ENCODE results near the gene FAM227B. TPM values are rescaled to one million over a fixed set of nuclear protein-coding genes. Genes with fewer than 3 reads are reported as not detected.

FAM227B gene
- total RNA-seq, 1 donor from 2014 or later, result 4.5 TPM

GRCh38 chr15:49313650-49314049, 307.0 kb downstream of the FAM227B start:
- CTCF ChIA-PET, result no interaction called here
- intact Hi-C loops (cut with micrococcal nuclease), result no loop called here
- Mint-ChIP-seq H3K27ac (no peak overlapping the region), H3K4me1 (peaks cover 3% of the 10 kb centered on the region), H3K4me3 (no peak overlapping the region), H3K27me3 (no peaks in the 10 kb centered on the region), H3K36me3 (ENCODE audit: low read depth) (peaks cover 41% of the 10 kb centered on the region), H3K9me3 (peaks cover 8% of the 10 kb centered on the region)
- ATAC-seq (ENCODE audit: low read depth) (no peak), DNase-seq (no peak)
- no peak for TF ChIP-seq CTCF (IDR thresholded peaks at IDR 0.05)
- POLR2A ChIA-PET, result no interaction called here

GRCh38 chr15:49309889-49310288, 310.7 kb downstream of the FAM227B start:
- intact Hi-C loops (cut with micrococcal nuclease), result no loop called here
- Mint-ChIP-seq H3K4me1 (peaks cover 3% of the 10 kb centered on the region), H3K9me3 (peaks cover 3% of the 10 kb centered on the region), H3K27me3 (no peaks in the 10 kb centered on the region), H3K36me3 (ENCODE audit: low read depth) (peaks cover 38% of the 10 kb centered on the region), H3K4me3 (no peak overlapping the region), H3K27ac (no peak overlapping the region)
- TF ChIP-seq CTCF (IDR thresholded peaks at IDR 0.05), result no peak
- ChIA-PET POLR2A (no interaction called here), CTCF (no interaction called here)
- ATAC-seq (ENCODE audit: low read depth) (no peak), DNase-seq (no peak)

- TF ChIP-seq CTCF (IDR thresholded peaks at IDR 0.05), result no peak
- Mint-ChIP-seq H3K4me3 (no peak overlapping the region), H3K4me1 (peaks cover 3% of the 10 kb centered on the region), H3K27me3 (no peaks in the 10 kb centered on the region), H3K9me3 (peaks cover 3% of the 10 kb centered on the region), H3K36me3 (ENCODE audit: low read depth) (peaks cover 45% of the 10 kb centered on the region), H3K27ac (no peak overlapping the region)
- POLR2A ChIA-PET, result no interaction called here
- intact Hi-C loops (cut with micrococcal nuclease), result no loop called here
- no peak for ATAC-seq (ENCODE audit: low read depth)
- DNase-seq, result no peak
- CTCF ChIA-PET, result no interaction called here
Observed at GRCh38 chr15:49308686-49309085, 311.9 kb downstream of the FAM227B start.

- no peaks in the 10 kb centered on the region for H3K27me3 Mint-ChIP-seq
- peaks cover 47% of the 10 kb centered on the region for H3K36me3 Mint-ChIP-seq (ENCODE audit: low read depth)
- peaks cover 3% of the 10 kb centered on the region for H3K4me1 Mint-ChIP-seq
- DNase-seq (no peak), ATAC-seq (ENCODE audit: low read depth) (no peak)
- H3K9me3 Mint-ChIP-seq, result peaks cover 3% of the 10 kb centered on the region
- intact Hi-C loops (cut with micrococcal nuclease), result no loop called here
- POLR2A ChIA-PET, result no interaction called here
- H3K27ac Mint-ChIP-seq, result no peak overlapping the region
- no peak for TF ChIP-seq CTCF (IDR thresholded peaks at IDR 0.05)
- no peak overlapping the region for H3K4me3 Mint-ChIP-seq
- CTCF ChIA-PET, result no interaction called here
Observed at GRCh38 chr15:49306551-49306950, 314.1 kb downstream of the FAM227B start.

- Mint-ChIP-seq H3K9me3 (peaks cover 4% of the 10 kb centered on the region), H3K4me1 (no peaks in the 10 kb centered on the region), H3K36me3 (ENCODE audit: low read depth) (peaks cover 51% of the 10 kb centered on the region), H3K4me3 (no peak overlapping the region), H3K27ac (no peak overlapping the region), H3K27me3 (no peaks in the 10 kb centered on the region)
- intact Hi-C loops (cut with micrococcal nuclease), result no loop called here
- CTCF ChIA-PET, result no interaction called here
- POLR2A ChIA-PET, result no interaction called here
- DNase-seq, result no peak
- ATAC-seq (ENCODE audit: low read depth), result no peak
- no peak for TF ChIP-seq CTCF (IDR thresholded peaks at IDR 0.05)
Observed at GRCh38 chr15:49303003-49303402, 317.6 kb downstream of the FAM227B start.

Data from activated B cell treated with CpG ODN at 0.5 μM for 24 hours (primary cell).